OCI-LY7 (cell line): ENCODE data around the gene JPH2.

Experiments
- CTCF ChIP-seq: fragments of 200-600 bp; sonication (generic); conservative IDR thresholded peaks from 2 replicates; pipeline ENCODE4 v1.5.1; 2014; ENCODE audit warnings: mild to moderate bottlenecking, antibody characterized with exemption, low read length, moderate library complexity, mixed read lengths
- EZH2phosphoT487 ChIP-seq: fragments of 200-600 bp; sonication (generic); IDR thresholded peaks from 2 replicates; pipeline ENCODE4 v1.6.1; 2018; ENCODE audit warnings: low read depth, borderline replicate concordance, mild to moderate bottlenecking, mixed run types, antibody characterized with exemption, low read length, moderate library complexity, mixed read lengths

- TF ChIP-seq EZH2phosphoT487 (no peak), CTCF (no peak)
These were observed 16.2 kb upstream of the JPH2 start for GRCh38 chr20:44203161-44203560.
